ENCODE data around the gene THSD8.

DNA sequence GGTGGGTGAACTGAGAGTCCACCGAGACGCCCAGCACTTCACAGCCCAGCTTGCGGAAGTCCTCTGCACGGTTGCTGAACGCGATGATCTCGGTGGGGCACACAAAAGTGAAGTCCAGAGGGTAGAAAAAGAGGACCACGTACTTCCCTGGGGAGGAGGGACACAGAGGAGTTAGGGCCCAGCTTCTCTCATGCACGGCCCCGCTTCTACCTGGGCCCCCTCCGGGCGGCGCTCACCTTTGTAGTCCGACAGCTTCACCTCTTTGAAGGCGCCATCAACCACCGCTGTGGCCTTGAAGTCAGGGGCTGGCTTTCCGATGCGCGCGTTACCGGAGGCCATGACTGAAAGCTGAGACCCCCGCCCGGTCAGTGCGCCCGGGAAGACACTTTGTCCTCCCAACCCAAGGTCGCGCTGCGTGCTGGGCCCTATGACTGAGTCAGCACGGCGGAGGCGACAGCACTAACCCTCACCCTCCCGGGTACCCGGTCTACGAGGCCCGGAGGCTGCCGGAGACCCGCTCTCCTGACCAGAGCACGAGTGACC lies 875 bp upstream of the THSD8 start:
- no peak for TF ChIP-seq POLR2AphosphoS5 (IDR thresholded peaks at IDR 0.05)
- TF ChIP-seq, protein P1, sequence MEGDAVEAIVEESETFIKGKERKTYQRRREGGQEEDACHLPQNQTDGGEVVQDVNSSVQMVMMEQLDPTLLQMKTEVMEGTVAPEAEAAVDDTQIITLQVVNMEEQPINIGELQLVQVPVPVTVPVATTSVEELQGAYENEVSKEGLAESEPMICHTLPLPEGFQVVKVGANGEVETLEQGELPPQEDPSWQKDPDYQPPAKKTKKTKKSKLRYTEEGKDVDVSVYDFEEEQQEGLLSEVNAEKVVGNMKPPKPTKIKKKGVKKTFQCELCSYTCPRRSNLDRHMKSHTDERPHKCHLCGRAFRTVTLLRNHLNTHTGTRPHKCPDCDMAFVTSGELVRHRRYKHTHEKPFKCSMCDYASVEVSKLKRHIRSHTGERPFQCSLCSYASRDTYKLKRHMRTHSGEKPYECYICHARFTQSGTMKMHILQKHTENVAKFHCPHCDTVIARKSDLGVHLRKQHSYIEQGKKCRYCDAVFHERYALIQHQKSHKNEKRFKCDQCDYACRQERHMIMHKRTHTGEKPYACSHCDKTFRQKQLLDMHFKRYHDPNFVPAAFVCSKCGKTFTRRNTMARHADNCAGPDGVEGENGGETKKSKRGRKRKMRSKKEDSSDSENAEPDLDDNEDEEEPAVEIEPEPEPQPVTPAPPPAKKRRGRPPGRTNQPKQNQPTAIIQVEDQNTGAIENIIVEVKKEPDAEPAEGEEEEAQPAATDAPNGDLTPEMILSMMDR (IDR thresholded peaks at IDR 0.05), result no peak
